NCI-H2171 (cell line): ENCODE data around the gene CTBS.
"Not testable (repeated sequence)": the region's sequence is repeated elsewhere in the genome, so short reads cannot be mapped to it uniquely, and the experiment has no call there.

Experiments
- DNase-seq: peaks from one replicate; lab custom pipeline; 2025; lab: John Stamatoyannopoulos, UW

CTBS gene

DNA sequence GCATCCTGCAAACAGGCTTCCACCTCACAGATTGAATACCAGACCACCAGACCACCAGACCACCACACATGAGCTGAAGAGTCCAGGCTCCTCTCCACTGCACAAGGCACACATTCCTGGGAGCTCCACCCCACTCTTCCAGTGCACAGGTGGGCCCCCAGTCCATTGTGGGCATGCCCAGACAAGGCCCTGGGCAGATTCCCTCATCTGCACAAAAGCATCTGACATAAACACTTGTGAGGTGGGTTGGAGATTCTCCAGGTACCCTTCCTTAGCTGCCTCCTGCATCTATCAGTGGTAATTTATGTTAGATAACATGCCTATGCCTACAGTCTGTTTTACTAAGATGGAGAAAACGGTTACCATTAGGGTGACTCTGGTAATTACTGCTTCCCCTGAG, 11.6 kb upstream of the CTBS start:
- no peak for DNase-seq

DNA sequence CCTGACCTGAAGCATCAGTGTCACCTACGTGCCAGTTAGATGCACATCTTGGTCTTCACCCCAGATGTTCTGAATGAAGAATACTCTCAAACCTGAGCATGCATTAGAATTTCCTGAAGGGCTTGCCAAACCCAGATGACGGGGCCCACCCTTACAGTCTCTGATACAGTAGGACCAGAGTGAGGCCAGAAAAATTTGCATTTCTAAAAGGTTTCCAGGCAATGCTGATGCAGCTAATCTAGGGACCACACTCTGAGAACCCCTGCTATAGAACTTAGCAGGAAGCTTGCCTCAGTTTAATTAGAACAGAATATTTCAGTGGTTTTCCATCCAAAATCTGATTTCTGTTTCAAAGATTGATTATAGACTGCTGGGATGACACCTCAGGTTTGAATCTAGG, 9.9 kb upstream of the CTBS start:
- DNase-seq, result no peak

DNA sequence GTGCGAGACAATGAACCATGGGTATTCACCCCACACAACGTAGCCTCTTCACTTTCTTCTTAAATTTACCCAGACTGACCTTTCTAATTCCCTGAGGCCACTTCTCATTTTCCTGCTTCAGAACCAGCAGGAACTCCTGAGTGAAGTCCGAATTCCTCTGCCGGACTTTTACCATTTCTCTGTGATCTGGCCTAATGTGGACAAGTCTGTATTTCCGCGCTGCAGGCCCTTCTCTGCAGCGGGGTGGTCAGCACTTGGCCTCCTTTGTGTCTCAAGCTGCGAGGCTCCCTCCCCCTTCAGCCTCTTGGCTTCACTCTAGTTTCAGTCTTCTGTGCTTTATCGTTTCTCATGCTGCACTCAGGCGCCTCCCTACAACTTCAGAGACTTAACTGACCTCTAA, 9.4 kb upstream of the CTBS start:
- no peak for DNase-seq

DNA sequence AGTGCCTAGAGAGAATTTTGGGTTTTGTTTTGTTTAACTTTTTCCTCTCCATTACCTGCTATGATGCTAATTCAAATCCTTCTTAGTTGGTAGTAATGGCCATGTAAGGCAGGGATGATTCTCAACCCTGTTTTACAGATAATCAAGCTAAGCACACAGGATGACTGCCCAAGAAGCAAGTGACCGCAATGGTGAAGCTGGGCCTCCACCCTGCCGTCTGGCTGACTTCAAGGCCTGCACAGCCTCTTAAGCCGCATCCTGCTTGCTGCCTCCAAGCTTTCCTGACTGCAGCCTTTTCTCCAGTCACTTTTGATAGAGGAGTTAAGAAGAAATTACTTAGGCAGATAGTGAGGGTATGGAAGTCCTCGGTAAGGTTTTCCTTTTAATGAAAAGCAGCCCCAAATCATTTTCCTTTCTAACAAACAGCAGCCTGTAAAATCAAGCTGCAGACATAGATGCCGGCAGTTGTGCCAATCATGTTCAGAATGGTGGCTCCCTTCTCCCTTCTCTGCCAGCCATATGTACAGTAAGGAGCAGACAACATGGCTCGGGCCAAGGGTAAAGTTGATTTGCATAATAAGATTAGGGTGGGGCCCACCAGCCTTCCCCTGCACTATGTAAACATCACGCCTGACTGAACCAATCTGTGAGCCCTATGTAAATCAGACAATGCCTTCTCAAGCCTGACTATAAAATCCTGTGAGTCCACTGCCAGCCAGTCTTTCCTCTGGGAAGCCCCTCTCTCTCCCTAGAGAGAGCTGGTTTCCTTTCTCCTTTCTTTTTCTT, 8.8 kb upstream of the CTBS start:
- peak; percentile 54 for DNase-seq

DNA sequence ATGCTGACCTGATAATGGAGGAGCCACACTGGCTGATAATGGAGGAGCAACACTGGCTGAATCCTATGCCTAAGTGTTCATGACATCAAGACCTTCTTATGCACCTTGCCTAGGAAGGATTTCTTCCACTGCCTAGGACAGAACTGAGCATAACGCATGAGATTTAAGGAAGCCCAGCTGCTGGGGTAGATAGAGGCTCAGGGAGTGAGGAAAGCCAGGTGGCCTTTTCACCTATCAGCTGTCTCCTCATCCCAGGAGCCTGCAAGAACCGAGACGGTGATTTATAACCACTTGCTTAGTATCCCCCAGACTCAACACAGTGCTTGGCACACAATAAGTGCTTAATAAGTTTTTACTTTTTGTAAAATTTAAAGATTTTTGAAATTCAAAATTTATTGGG, 7.4 kb upstream of the CTBS start:
- DNase-seq, result no peak

DNA sequence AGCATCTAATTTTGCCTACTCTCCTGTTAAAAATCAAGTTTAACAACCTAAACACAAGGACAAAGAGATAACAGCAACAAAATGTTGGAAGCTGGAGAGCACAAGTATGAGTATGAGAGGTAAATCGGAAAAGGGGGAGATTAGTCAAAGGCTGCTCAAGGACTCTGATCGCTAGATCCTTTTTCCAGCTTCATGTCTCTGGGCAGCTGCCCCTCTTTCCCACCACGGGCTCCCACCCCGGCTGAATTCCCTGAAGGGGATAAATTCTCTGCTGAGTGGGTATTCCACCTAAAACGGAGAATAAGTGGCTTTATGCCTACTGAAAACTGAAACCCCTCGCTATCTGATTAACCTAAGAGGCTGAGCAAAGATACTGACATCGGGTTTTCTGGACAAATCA, 696 bp upstream of the CTBS start:
- DNase-seq, result no peak

DNA sequence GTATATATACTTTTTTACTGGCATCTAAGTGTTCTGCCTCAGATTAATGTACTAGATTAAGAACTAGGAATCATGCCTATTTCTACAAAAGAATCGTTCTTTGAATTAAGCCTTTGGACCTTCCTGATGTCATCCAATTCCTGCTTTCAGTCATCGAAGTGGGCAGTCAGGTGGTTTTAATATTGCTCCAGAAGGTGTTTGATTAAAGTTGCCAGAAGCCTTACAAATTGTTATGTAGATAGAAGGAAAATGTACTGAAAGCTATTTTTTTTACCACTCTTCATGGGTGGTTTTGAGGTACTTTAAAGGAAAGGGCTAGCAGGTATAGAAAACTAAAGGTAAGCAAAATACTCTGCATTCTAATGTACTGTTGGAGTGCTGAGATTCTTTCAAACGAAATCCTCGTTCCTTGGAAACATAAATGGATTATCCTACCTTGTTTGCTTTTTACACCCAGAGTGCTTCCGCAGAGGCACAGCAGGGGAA, 716 bp downstream of the CTBS start:
- DNase-seq, result no peak

DNA sequence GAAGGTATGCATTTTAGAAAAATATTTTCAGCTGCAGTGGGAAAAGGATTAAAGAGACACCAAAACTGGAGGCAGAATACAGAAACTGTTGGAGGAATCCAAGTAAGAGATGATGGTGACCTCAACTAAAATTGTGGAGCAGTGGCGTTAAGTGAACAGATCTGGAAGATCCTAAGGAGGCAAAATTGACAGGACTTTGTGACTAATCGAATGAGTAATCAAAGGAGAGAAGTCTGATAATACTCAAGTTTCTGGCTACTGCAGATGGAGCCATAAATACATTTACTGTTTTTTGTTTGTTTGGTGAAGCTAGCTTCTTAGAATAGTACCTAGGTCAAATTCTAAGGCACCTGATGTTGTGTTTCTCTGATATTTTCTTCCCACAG, 3.1 kb downstream of the CTBS start:
- no peak for DNase-seq

DNA sequence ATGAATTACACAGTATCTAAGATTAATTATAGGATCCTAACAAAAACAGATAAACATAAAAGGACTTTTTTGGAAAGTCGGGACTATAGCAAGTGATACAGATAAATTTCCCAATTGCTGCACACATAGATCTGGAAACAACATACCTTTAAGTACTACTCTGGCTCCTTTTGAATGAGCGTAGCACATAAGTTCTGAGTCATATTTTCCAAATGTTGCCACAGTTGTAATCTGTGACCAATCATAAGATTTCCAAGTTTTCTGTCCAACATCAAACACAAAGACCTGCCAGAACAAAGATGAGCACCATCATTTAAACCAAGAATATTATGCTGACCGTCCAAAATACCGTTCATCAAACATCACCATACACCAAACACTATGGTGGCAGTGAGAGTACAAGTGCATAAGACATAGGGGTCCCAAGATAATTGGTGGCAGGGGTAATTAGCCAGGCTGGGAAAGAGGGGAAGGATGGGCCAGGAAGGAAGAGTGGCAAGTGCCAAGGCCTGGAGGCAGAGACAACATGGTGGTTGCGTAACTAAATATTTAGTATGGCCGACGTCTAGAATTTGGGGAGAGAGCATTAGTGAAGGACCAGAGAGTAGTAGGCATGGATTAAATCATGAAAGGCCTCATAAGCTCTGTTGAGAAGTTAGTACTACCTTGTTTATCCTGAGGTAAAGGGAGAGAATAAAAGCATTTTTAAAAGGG, 3.6 kb downstream of the CTBS start:
- no peak for DNase-seq

DNA sequence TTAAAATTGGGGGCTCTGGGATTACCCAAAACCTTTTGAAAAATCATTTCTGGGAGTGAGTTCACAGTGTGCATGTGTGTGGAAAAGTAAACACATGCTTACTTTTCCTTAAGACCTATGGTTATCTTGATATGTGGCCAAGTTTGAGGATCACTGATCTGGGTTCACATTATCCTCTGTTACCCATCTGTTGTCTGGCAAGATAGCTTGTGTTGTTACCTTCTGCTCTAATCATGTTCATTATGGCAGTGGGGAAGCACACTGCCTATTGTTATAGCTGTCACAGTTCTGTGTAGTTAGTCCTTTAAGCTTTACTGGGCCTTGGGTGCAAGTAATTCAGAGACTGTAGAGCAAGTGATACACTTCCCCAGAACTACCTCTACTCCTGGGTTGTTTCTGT, 5.0 kb downstream of the CTBS start:
- peak; percentile 42 for DNase-seq

DNA sequence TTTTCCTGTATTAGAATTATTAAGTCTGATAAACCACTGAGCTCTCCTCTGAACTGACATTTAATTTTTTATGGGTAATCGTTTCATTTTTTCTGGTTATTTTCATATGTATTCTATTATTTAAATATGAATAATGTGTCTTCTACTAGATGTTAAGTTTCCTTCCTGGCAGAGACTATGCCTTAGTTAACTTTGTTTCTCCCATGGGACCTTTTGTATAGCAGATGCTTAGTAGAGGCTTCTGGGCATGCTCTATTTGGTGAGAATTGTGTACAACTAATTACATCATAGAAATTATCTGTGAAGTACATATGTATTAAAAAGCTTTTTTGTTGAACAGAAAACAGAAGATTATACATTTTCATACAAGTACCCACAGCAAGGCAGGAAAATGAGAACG, 23.4 kb downstream of the CTBS start:
- peak; percentile 34 for DNase-seq

DNA sequence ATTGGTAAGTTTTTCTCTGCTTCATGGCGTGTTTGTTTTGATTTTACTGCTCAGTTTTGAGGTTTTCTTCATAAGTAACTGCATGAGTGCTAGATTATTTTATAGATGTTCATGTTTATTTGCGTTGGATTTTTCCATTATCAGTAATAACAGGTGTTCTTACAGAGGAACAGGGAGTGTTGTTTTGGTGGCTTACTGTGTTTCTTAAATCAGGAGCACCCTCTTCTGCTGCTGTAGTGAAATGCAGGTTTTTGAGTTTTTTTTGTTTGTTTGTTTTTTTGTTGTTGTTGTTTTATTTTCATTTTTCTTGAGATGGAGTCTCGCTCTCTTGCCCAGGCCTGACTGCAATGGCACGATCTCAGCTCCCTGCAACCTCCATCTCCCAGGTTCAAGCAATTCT, 32.6 kb downstream of the CTBS start:
- no peak for DNase-seq

DNA sequence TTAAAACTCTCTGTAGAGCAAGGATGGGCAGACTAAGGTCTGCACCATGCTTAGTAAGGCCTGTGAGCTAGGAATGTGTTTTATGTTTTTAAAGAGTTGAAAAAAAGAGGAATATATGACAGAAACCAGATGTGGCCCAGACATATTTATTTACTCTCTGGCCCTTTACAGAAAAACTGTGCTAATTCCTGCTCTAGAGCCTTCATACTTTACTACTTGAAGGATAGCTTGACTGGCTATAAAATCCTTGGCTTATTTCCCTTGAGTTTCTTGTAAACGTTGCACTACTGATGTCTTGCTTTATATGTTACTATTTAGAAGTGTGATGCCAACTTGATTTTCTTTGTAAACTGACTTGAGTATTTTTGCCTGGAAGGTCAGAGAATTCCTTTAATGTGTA, 33.5 kb downstream of the CTBS start:
- DNase-seq, result no peak

DNA sequence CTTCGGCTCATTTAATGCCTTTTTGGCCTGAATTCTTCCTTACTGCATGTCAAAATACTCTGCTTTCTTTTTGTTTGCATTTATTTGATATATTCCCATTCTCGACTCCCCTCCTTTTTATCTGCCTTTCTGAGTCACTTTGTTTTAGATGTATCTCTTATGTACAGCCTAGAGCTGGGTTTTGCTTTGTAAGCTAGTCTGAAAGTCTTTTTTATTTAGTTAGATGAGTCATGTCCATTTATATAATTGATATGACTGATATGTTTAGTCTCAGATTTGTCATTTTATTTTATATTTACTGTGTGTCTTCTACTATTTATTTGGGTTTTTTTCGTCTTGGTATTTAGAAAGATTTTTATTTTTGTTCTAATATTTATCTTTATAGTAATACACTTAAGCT, 34.3 kb downstream of the CTBS start:
- no peak for DNase-seq

DNA sequence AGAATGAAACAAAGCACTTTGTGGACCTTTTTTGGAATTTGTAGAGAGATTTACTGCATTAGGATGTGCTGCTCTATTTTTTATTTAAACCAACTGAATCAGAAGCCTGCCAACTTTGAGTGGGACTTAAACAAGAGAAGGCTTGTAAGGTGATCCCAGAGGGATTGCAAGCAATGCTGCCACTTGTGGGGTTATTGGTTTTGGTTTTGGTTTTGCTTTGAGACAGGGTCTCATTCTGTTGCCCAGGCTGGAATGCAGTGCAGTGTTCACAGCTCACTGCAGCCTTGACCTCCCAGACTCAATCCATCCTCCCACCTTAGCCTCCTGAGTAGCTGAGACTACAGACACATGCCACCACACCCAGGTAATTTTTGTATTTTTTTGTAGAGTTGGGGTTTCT, 35.6 kb downstream of the CTBS start:
- no peak for DNase-seq

DNA sequence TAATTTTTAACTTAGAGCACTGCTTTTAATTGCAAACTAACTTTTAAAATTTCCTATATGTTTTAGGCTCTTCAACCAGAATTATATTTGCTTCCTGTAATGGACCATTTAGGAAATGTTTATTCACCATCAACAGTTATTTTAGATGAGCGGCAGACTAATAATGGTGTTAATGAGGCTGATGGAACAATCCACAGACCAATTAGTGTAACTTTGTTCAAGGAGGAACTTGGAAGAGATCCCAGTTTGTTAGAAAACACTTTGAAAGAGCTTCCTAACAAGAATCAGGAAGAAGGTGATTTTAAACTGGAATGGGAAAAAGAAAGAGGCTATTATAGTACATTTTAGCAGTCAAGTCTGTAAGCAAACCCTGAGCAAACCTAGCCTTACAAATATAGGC, 48.5 kb downstream of the CTBS start:
- DNase-seq, result no peak

DNA sequence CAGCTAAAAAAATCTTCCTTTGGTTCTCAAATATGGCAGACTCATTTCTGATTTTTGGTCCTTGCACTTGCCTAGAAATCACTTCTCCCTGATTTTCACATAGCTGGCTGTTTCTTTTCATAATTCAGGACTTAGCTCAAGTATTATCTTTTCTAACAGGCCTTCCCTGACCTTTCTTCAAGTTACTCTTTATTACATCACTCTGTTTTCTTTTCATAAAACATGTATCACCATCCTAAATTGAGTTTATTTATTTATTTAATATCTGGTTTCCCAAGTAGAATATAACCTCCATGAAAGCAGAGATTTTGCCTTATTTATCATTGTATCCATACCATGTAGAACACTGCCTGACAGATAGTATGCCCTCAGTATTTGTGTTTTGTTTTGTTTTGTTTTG, 49.6 kb downstream of the CTBS start:
- DNase-seq, result no peak

DNA sequence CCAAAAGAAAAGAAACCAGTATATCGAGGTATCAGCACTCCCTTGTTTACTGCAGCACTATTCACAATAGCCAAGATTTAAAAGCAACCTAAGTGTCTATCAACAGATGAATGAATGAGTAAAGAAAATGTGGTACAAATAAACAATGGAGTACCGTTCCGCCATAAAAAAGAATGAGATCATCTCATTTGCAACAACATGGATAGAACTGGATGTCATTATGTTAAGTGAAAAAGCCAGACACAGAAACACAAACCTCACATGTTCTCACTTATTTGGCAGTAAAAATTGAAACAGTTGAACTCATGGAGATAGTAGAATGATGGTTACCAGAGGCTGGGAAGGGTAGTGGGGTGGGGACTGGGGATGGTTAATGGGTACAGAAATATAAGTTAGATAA, 63.6 kb downstream of the CTBS start:
- no peak for DNase-seq

DNA sequence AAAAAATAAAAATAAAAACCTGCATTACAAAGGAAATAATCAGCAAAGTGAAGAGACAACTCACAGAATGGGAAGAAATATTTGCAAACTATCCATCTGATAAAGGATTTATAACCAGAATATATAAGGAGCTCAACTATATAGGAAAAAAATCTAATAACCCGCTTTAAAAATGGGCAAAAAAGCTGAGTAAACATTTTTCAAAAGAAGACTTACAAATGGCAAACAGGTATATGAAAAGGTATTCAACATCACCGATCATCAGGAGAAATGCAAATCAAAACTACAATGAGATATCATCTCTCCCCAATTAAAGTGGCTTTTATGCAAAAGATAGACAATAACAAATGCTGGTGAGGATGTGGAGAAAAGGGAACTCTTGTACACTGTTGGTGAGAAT, 64.1 kb downstream of the CTBS start:
- no peak for DNase-seq

DNA sequence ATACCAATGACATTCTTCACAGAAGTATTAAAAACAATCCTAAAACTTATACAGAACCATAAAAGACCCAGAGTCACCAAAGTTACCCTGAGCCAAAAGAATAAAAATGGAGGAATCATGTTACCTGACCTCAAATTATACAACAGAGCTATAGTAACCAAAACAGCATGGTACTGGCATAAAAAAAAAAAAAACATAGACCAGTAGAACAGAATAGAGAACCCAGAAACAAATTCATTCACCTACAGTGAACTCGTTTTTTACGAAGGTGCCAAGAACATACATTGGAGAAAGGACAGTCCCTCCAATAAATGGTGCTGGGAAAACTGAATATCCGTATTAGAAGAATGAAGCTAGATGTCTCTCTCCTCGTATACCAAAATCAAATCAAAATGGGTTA, 65.2 kb downstream of the CTBS start:
- DNase-seq, result no peak

DNA sequence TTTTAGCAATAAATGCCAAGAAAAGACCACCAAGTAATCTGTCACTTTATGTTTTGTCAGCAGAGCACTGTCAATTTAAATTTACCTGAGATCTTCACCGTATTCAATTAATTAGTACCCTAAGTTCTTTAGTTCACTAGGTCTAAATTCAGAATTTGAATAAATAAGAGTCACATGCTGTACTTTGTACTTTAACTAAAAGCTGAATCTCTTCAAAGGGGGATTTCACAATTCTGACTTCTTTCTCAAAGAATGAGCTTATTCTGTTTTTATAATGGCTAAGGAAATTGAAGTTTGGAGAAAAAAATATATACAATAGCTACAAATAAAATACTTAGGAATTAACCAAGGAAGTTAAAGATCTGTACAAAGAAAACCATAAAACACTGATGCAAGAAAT, 65.7 kb downstream of the CTBS start:
- no peak for DNase-seq

DNA sequence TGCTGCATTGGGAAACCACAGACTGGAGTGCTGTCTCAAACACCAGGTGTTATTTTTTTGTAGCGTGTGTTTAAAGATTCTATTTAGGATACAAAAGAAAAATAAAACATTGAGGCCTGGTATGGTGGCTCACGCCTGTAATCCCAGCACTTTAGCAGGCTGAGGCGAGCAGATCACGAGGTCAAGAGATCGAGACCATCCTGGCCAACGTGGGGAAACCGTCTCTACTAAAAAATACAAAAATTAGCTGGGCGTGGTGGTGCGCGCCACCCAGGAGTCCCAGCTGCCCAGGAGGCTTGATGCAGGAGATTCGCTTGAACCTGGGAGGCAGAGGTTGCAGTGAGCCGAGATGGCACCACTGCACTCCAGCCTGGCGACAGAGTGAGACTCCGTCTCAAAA, 66.4 kb downstream of the CTBS start:
- DNase-seq, result not testable (repeated sequence)

DNA sequence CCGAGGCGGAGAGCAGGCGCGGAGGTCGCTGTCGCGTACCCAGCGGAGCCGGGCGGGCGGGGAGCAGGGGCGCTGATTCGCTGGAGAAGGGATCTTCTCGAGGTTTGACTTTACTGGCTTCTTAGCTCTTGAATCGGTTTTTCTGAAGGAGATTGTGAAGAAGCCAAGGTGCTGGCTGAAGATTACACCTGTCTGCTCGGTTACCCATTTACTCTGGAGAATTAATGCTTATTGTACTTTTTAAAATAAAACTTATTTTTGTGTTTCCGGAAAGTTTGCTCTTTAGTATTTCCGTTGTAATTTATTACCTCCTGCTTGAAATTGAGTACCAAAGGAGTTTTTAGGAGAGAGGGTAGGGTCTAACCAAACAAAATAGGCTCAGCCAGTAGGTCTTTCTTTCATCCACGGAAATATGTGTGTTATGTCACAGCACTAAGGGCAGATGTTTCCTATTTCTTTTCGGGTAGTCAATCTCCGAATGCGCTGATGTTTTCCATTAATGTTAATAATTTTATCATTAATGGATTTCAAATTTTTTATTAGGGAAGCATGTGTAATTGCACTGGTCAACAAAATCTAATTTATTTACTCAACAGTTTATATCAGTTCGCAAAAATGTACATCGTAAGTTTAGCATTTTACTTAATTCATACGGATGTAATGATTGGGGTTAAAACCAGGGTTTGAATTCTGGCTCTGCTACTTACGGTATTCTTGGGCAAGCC, 67.3 kb downstream of the CTBS start:
- DNase-seq, result no peak
